Psoas muscle (tissue), 8 donors: ENCODE data around the gene CHST15. TPM values are rescaled to one million over a fixed set of nuclear protein-coding genes. Genes with fewer than 3 reads are reported as not detected.

Experiments
- ATAC-seq, 4 donors: fragments of 200-7000 bp; cut with Tn5 transposase; one replicate each; pipeline ENCODE4 v1.9.1; 2020; ENCODE audit warnings: moderate library complexity in 3 of 4, mild to moderate bottlenecking in 2 of 4
- DNase-seq, 2 donors: peaks; one replicate each; pipeline ENCODE4 v3.0.0-alpha.2; 2020
- H3K27ac ChIP-seq: fragments of 200-600 bp; one replicate; pipeline ENCODE4 v1.8.0; 2022
- H3K27me3 ChIP-seq, 3 donors: fragments of 200-600 bp in 1 of 3; one replicate each; pipeline versions ENCODE4 v1.6.1 to v1.8.0; 2013 to 2022; ENCODE audit warnings: low read length in 2 of 3, mild to moderate bottlenecking in 2 of 3, moderate library complexity in 1 of 3; ENCODE audit not compliant: insufficient read depth in 3 of 3
- H3K36me3 ChIP-seq, 2 donors: fragments of 200-600 bp in 1 of 2; one replicate each; pipeline versions ENCODE4 v1.6.1 to v1.8.0; 2013 to 2022; ENCODE audit warnings: low read depth in 1 of 2, mild to moderate bottlenecking in 1 of 2, moderate library complexity in 1 of 2; ENCODE audit not compliant: insufficient read depth in 1 of 2
- H3K4me1 ChIP-seq: fragments of 200-600 bp; one replicate; pipeline ENCODE4 v1.8.0; 2022
- H3K4me3 ChIP-seq: fragments of 200-600 bp; one replicate; pipeline ENCODE4 v1.8.0; 2022; ENCODE audit warnings: mild to moderate bottlenecking
- H3K9me3 ChIP-seq: fragments of 200-600 bp; one replicate; pipeline ENCODE4 v1.8.0; 2022
- CTCF ChIP-seq: fragments of 200-600 bp; IDR thresholded peaks from one replicate; pipeline ENCODE4 v1.8.0; 2022; ENCODE audit warnings: antibody characterized with exemption
- WGBS, 3 donors: extraction: QIAGEN DNeasy Blood & Tissue Kit; methylation state at CpG; one replicate each; pipeline versions ENCODE4 v1.1.6 to v1.1.7; 2013; 5-methylcytosine and 5-hydroxymethylcytosine counted together
- intact Hi-C, 2 donors: fragments of 100-400 bp; cut with DNase I; formaldehyde crosslinking; loops; one replicate each; pipeline versions ENCODE4 v1.11.0 to v1.14.2; 2022
- polyA plus RNA-seq, 3 donors: library from polyadenylated mRNA; stranded (reverse); fragments of 200-250 nt; gene quantifications; one replicate each; pipeline ENCODE4 v1.2.3, GENCODE V29; 2013
- total RNA-seq, 4 donors: library from RNA; stranded (reverse); fragmentation: NEBNext Ultra II Directional in 2 of 4; extraction: Animal tissue kit (Norgen Biotek cat#: 25700) in 2 of 4; gene quantifications; one replicate each; pipeline versions ENCODE4 v1.2.1 to v1.2.4, GENCODE V29; 2021 to 2023
- donor health status: healthy with polysubstance abuse.
- donor health status: DM: no; HTN: no; CAD: no; lungs with moderate emphysema.
- donor health status: Bipolar disorder and iron deficiency.
- donor health status: healthy.
- donor health status: DM: yes; HTN: yes; CAD: no.
- donor health status: DM: no; HTN: no; CAD: no.
- donor health status: DM: no; HTN: no; CAD: no.
- donor health status: DM: yes; HTN: yes; CAD: no.

Gene CHST15
- total and polyA plus RNA-seq, 7 donors: 3.6 to 39.2 (median 10.4) TPM

GRCh38 chr10:124039483-124040013 is 53.9 kb downstream of the CHST15 start:
- no peak for ATAC-seq
- 63 to 71% (median 67%) methylated on average over 11 of the region's 11 CpGs for WGBS, 3 donors
- no peak for DNase-seq
- peaks cover 0 to 38% of the 10 kb centered on the region in 2 donors for H3K36me3 ChIP-seq
- TF ChIP-seq CTCF: no peak
- no peak overlapping the region for H3K27ac ChIP-seq
- no peak overlapping the region for H3K4me3 ChIP-seq
- intact Hi-C loops: loop anchor here in 1 of 2 donors (2.0 kb wide), 1 partner anchor 45 kb away; no protein-coding TSS in a partner anchor
- peaks cover 0 to 3% (median 0%) of the 10 kb centered on the region in 3 donors for H3K27me3 ChIP-seq
- H3K4me1 ChIP-seq: peaks cover 1% of the 10 kb centered on the region
- no peaks in the 10 kb centered on the region for H3K9me3 ChIP-seq

- Histone ChIP-seq H3K4me1 (no peaks in the 10 kb centered on the region), H3K4me3 (no peak overlapping the region), H3K27me3 (peaks cover 0 to 3% (median 0%) of the 10 kb centered on the region in 3 donors), H3K9me3 (no peaks in the 10 kb centered on the region), H3K36me3 (peaks cover 0 to 45% of the 10 kb centered on the region in 2 donors), H3K27ac (no peak overlapping the region)
- no peak for TF ChIP-seq CTCF
- intact Hi-C loops: loop anchor here in 1 of 2 donors (2.0 kb wide), 1 partner anchor 47 kb away; no protein-coding TSS in a partner anchor
- DNase-seq (no peak), ATAC-seq (no peak)
- 78 to 83% (median 80%) methylated on average over 8 of the region's 8 CpGs for WGBS, 3 donors
These were observed 55.6 kb downstream of the CHST15 start for GRCh38 chr10:124037784-124038183.

- Histone ChIP-seq H3K27ac (no peak overlapping the region), H3K4me3 (no peak overlapping the region), H3K27me3 (peaks cover 0 to 3% (median 0%) of the 10 kb centered on the region in 3 donors), H3K4me1 (no peaks in the 10 kb centered on the region), H3K36me3 (peaks cover 0 to 44% of the 10 kb centered on the region in 2 donors), H3K9me3 (no peaks in the 10 kb centered on the region)
- intact Hi-C loops: no loop called here
- ATAC-seq (no peak), DNase-seq (no peak)
- TF ChIP-seq CTCF: no peak
- 66 to 86% (median 75%) methylated on average over 5 of the region's 5 CpGs for WGBS, 3 donors
These were observed 56.1 kb downstream of the CHST15 start for GRCh38 chr10:124037286-124037685.

- intact Hi-C loops: no loop called here
- no peak for DNase-seq
- Histone ChIP-seq H3K27me3 (no peaks in the 10 kb centered on the region), H3K27ac (no peak overlapping the region), H3K4me1 (no peaks in the 10 kb centered on the region), H3K4me3 (no peak overlapping the region), H3K9me3 (no peaks in the 10 kb centered on the region), H3K36me3 (peaks cover 0 to 38% of the 10 kb centered on the region in 2 donors)
- ATAC-seq: no peak
- WGBS, 3 donors: 96 to 99% (median 98%) methylated on average over 8 of the region's 8 CpGs
- TF ChIP-seq CTCF: no peak
These were observed 56.7 kb downstream of the CHST15 start for GRCh38 chr10:124036746-124037145.
